ENCODE results near the gene HMCN2.

The HMCN2 gene

GRCh38 chr9:130304643-130305042 lies 39.1 kb downstream of the HMCN2 start:
- TF ChIP-seq EGR1 (IDR thresholded peaks at IDR 0.05) (no peak), USF1 (IDR thresholded peaks at IDR 0.05) (no peak), TCF12 (IDR thresholded peaks at IDR 0.05; ENCODE audit: low read depth) (no peak), TAF1 (IDR thresholded peaks at IDR 0.05; ENCODE audit: low read depth) (no peak), FOXM1 (IDR thresholded peaks at IDR 0.05; ENCODE audit: borderline replicate concordance, low read depth) (no peak), ZBTB7A (IDR thresholded peaks at IDR 0.05; ENCODE audit: low read depth) (no peak), YY1 (IDR thresholded peaks at IDR 0.05; ENCODE audit: low read depth) (no peak), RAD21 (IDR thresholded peaks at IDR 0.05; ENCODE audit: low read depth) (no peak), CREB1 (IDR thresholded peaks at IDR 0.05; ENCODE audit: low read depth) (no peak), EP300 (IDR thresholded peaks at IDR 0.05; ENCODE audit: borderline replicate concordance) (no peak), TEAD4 (IDR thresholded peaks at IDR 0.05) (no peak), NFIC (IDR thresholded peaks at IDR 0.05) (no peak), MAX (IDR thresholded peaks at IDR 0.05) (no peak)

- TF ChIP-seq NFIC (IDR thresholded peaks at IDR 0.05) (no peak), USF1 (IDR thresholded peaks at IDR 0.05) (no peak), YY1 (IDR thresholded peaks at IDR 0.05; ENCODE audit: low read depth) (no peak), EGR1 (IDR thresholded peaks at IDR 0.05) (no peak), ZBTB7A (IDR thresholded peaks at IDR 0.05; ENCODE audit: low read depth) (no peak), REST (IDR thresholded peaks at IDR 0.05; ENCODE audit: low read depth) (no peak), TCF12 (IDR thresholded peaks at IDR 0.05; ENCODE audit: low read depth) (no peak), CREB1 (IDR thresholded peaks at IDR 0.05; ENCODE audit: low read depth) (no peak), MAX (IDR thresholded peaks at IDR 0.05) (no peak), TEAD4 (IDR thresholded peaks at IDR 0.05) (no peak), FOXM1 (IDR thresholded peaks at IDR 0.05; ENCODE audit: borderline replicate concordance, low read depth) (no peak), RAD21 (IDR thresholded peaks at IDR 0.05; ENCODE audit: low read depth) (no peak), TAF1 (IDR thresholded peaks at IDR 0.05; ENCODE audit: low read depth) (no peak), CEBPB (IDR thresholded peaks at IDR 0.05) (no peak), EP300 (IDR thresholded peaks at IDR 0.05; ENCODE audit: borderline replicate concordance) (no peak)
Observed at GRCh38 chr9:130305381-130305780, 39.8 kb downstream of the HMCN2 start.

- TF ChIP-seq TCF12 (IDR thresholded peaks at IDR 0.05; ENCODE audit: low read depth) = no peak
- no peak; the same call in 1 of the 2 replicates for TF ChIP-seq USF1 (IDR thresholded peaks at IDR 0.05)
- TF ChIP-seq ZBTB7A (IDR thresholded peaks at IDR 0.05; ENCODE audit: low read depth) = no peak
- TF ChIP-seq EP300 (IDR thresholded peaks at IDR 0.05; ENCODE audit: borderline replicate concordance) = no peak
Observed at GRCh38 chr9:130306823-130307666, 41.5 kb downstream of the HMCN2 start.

- TF ChIP-seq ZBTB7A (IDR thresholded peaks at IDR 0.05; ENCODE audit: low read depth) = no peak
- TF ChIP-seq RAD21 (IDR thresholded peaks at IDR 0.05; ENCODE audit: low read depth) = no peak
Observed at GRCh38 chr9:130307667-130307943, 42.0 kb downstream of the HMCN2 start.

GRCh38 chr9:130308081-130308571 lies 42.6 kb downstream of the HMCN2 start:
- TF ChIP-seq RAD21 (IDR thresholded peaks at IDR 0.05; ENCODE audit: low read depth) = no peak
- no peak for TF ChIP-seq FOXM1 (IDR thresholded peaks at IDR 0.05; ENCODE audit: borderline replicate concordance, low read depth)
- TF ChIP-seq NFIC (IDR thresholded peaks at IDR 0.05) = no peak
- no peak for TF ChIP-seq EGR1 (IDR thresholded peaks at IDR 0.05)
- TF ChIP-seq EP300 (IDR thresholded peaks at IDR 0.05; ENCODE audit: borderline replicate concordance) = no peak
- TF ChIP-seq CREB1 (IDR thresholded peaks at IDR 0.05; ENCODE audit: low read depth) = no peak

- TF ChIP-seq USF1 (IDR thresholded peaks at IDR 0.05) (no peak), TCF12 (IDR thresholded peaks at IDR 0.05; ENCODE audit: low read depth) (no peak), RAD21 (IDR thresholded peaks at IDR 0.05; ENCODE audit: low read depth) (no peak), CEBPB (IDR thresholded peaks at IDR 0.05) (no peak), MAX (IDR thresholded peaks at IDR 0.05) (no peak), CREB1 (IDR thresholded peaks at IDR 0.05; ENCODE audit: low read depth) (no peak), NFIC (IDR thresholded peaks at IDR 0.05) (no peak), FOXM1 (IDR thresholded peaks at IDR 0.05; ENCODE audit: borderline replicate concordance, low read depth) (no peak), YY1 (IDR thresholded peaks at IDR 0.05; ENCODE audit: low read depth) (no peak), TEAD4 (IDR thresholded peaks at IDR 0.05) (no peak), REST (IDR thresholded peaks at IDR 0.05; ENCODE audit: low read depth) (no peak), EGR1 (IDR thresholded peaks at IDR 0.05) (no peak), ZBTB7A (IDR thresholded peaks at IDR 0.05; ENCODE audit: low read depth) (no peak), TAF1 (IDR thresholded peaks at IDR 0.05; ENCODE audit: low read depth) (no peak), EP300 (IDR thresholded peaks at IDR 0.05; ENCODE audit: borderline replicate concordance) (no peak)
Observed at GRCh38 chr9:130309689-130310455, 44.3 kb downstream of the HMCN2 start.
